HepG2 (cell line): Measurements from ENCODE around the gene RAB11FIP2. TPM values are rescaled to one million over a fixed set of nuclear protein-coding genes. Genes with fewer than 3 reads are reported as not detected.

Source experiments
- CTCF ChIP-seq: sonication (generic); formaldehyde crosslinking; IDR thresholded peaks from 2 replicates; pipeline ENCODE4 v1.5.0; 2020; ENCODE audit warnings: mild to moderate bottlenecking, missing genetic modification reagents, moderate library complexity
- polyA plus RNA-seq, 8 experiments: library from polyadenylated mRNA; depleted of rRNA in 3 of 8; stranded (reverse) in 7 of 8; unstranded in 1 of 8; fragments of >200 nt; fragmentation: Illumina TruSeq in 4 of 8; extraction: Trizol in 4 of 8; gene quantifications; 2 replicates each; pipeline versions ENCODE4 v1.2.1 to v1.2.3, GENCODE V29; 2011 to 2016; ENCODE audit warnings: low read depth in 4 of 8, missing spikeins in 1 of 8, mixed read lengths in 1 of 8; ENCODE audit not compliant: insufficient read depth in 1 of 8
- total RNA-seq, 5 experiments: library from RNA; depleted of rRNA; stranded (reverse); fragments of >200 nt; fragmentation: Illumina TruSeq; extraction: Trizol; gene quantifications; 2 replicates each; pipeline ENCODE4 v1.2.3, GENCODE V29; 2016; ENCODE audit warnings: low read depth in 1 of 5

RAB11FIP2 gene
- total and polyA plus RNA-seq, 2 of the 13 experiments (the other 11 are each of a cell fraction or from before 2014, with no cell fraction given) = 4.7 to 13.0 TPM

DNA sequence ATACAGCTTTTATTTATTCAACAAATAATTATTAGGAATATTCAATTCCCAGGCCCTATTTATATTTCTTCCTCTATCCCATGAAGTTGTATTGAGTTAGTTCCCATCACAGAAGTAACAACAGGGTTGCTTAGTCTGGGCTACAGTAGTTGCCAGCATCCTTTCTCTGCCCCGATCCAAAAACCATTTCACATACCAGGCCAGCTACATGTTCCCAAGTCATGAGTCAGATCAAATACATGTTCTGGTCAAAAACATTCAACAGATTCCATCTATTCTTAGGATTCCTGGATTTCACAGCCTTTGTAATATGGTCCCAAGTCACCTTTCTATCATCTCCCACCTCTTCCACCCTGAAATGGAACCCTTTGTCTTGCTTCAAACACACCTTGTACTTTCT, 91.6 kb downstream of the RAB11FIP2 start (continued):
- no peak for TF ChIP-seq CTCF (CRISPR knock-in tag)
